Neuronal stem cell (in vitro differentiated cells): ENCODE results near the gene USP12.
"Not testable (repeated sequence)": the region's sequence is repeated elsewhere in the genome, so short reads cannot be mapped to it uniquely, and the experiment has no call there.

ENCODE experiments used
- DNase-seq: peaks from one replicate; pipeline ENCODE4 v3.0.0-alpha.2; 2013; ENCODE audit warnings: low spot score
- H2AFZ ChIP-seq: one replicate; pipeline ENCODE4 v1.6.1; 2013; ENCODE audit warnings: mild to moderate bottlenecking, low read length, inconsistent platforms
- H2AK5ac ChIP-seq: 2 replicates; pipeline ENCODE4 v1.6.1; 2013; ENCODE audit warnings: low read depth, mild to moderate bottlenecking, inconsistent platforms, low read length, moderate library complexity, mixed read lengths
- H2BK120ac ChIP-seq: 2 replicates; pipeline ENCODE4 v1.6.1; 2013; ENCODE audit warnings: low read depth, mild to moderate bottlenecking, inconsistent platforms, low read length, moderate library complexity, mixed read lengths
- H2BK12ac ChIP-seq: one replicate; pipeline ENCODE4 v1.6.1; 2013; ENCODE audit warnings: low read length, inconsistent platforms
- H2BK15ac ChIP-seq: 2 replicates; pipeline ENCODE4 v1.6.1; 2013; ENCODE audit warnings: mild to moderate bottlenecking, low read length, inconsistent platforms, mixed read lengths
- H2BK5ac ChIP-seq: one replicate; pipeline ENCODE4 v1.6.1; 2013; ENCODE audit warnings: inconsistent platforms, mild to moderate bottlenecking, low read length, moderate library complexity
- H3K14ac ChIP-seq: one replicate; pipeline ENCODE4 v1.6.1; 2013; ENCODE audit warnings: low read length, inconsistent platforms
- H3K18ac ChIP-seq: 2 replicates; pipeline ENCODE4 v1.6.1; 2013; ENCODE audit warnings: low read length, inconsistent platforms
- H3K23ac ChIP-seq: 2 replicates; pipeline ENCODE4 v1.6.1; 2013; ENCODE audit warnings: low read depth, mild to moderate bottlenecking, mixed read lengths, low read length, inconsistent platforms; ENCODE audit not compliant: poor library complexity
- H3K27ac ChIP-seq: replicated peaks from 3 replicates; pipeline ENCODE4 v1.5.1; 2013; ENCODE audit warnings: low read length, inconsistent platforms
- H3K27me3 ChIP-seq, 3 experiments: 2 replicates each; pipeline ENCODE4 v1.6.1; 2013; ENCODE audit warnings: low read length in 3 of 3, mild to moderate bottlenecking in 2 of 3, inconsistent platforms in 1 of 3, low read depth in 1 of 3, mixed read lengths in 1 of 3, moderate library complexity in 1 of 3; ENCODE audit not compliant: control insufficient read depth in 3 of 3, insufficient read depth in 3 of 3
- H3K36me3 ChIP-seq, 2 donors: replicated peaks in 1 of 2; 2 replicates each; pipeline ENCODE4 v1.6.1; 2013; ENCODE audit warnings: low read length in 2 of 2; ENCODE audit not compliant: control insufficient read depth in 2 of 2, insufficient read depth in 2 of 2
- H3K4ac ChIP-seq: 2 replicates; pipeline ENCODE4 v1.6.1; 2013; ENCODE audit warnings: inconsistent platforms, mild to moderate bottlenecking, low read length, moderate library complexity
- H3K4me1 ChIP-seq, 2 donors: 1 replicate in 1 of 2; 2 replicates in 1 of 2; pipeline ENCODE4 v1.6.1; 2013; ENCODE audit warnings: low read length in 2 of 2, low read depth in 1 of 2; ENCODE audit not compliant: control insufficient read depth in 2 of 2, insufficient read depth in 1 of 2
- H3K4me2 ChIP-seq: one replicate; pipeline ENCODE4 v1.6.1; 2013; ENCODE audit warnings: mild to moderate bottlenecking, low read length, inconsistent platforms; ENCODE audit not compliant: insufficient read depth, poor library complexity, severe bottlenecking
- H3K4me3 ChIP-seq, 2 donors: 2 replicates each; pipeline ENCODE4 v1.5.1; 2013; ENCODE audit warnings: low read length in 2 of 2, mild to moderate bottlenecking in 2 of 2, inconsistent platforms in 1 of 2, moderate library complexity in 1 of 2
- H3K79me1 ChIP-seq: one replicate; pipeline ENCODE4 v1.6.1; 2013; ENCODE audit warnings: low read depth, mild to moderate bottlenecking, inconsistent platforms, low read length, moderate library complexity
- H3K9ac ChIP-seq: one replicate; pipeline ENCODE4 v1.6.1; 2013; ENCODE audit warnings: mild to moderate bottlenecking, low read depth, low read length, inconsistent platforms; ENCODE audit not compliant: poor library complexity
- H3K9me3 ChIP-seq, 2 donors: replicated peaks in 1 of 2; 2 replicates each; pipeline versions ENCODE3 to v1.6.1; 2013; ENCODE audit warnings: low read length in 2 of 2, mild to moderate bottlenecking in 2 of 2, inconsistent platforms in 1 of 2, low read depth in 1 of 2, mixed read lengths in 1 of 2, moderate library complexity in 1 of 2; ENCODE audit not compliant: control insufficient read depth in 2 of 2, insufficient read depth in 1 of 2
- H4K8ac ChIP-seq: one replicate; pipeline ENCODE4 v1.6.1; 2013; ENCODE audit warnings: low read depth, mild to moderate bottlenecking, inconsistent platforms, low read length, moderate library complexity
- H4K91ac ChIP-seq: one replicate; pipeline ENCODE4 v1.6.1; 2013; ENCODE audit warnings: low read length, low read depth, mild to moderate bottlenecking, inconsistent platforms; ENCODE audit not compliant: poor library complexity
- WGBS, 2 donors: extraction: QIAGEN DNeasy Blood & Tissue Kit; methylation state at CpG; one replicate each; pipeline ENCODE4 v1.1.7; 2013; ENCODE audit warnings: missing lambda C conversion rate in 2 of 2, mixed read lengths in 1 of 2; ENCODE audit not compliant: insufficient read length in 2 of 2, insufficient replicate concordance in 1 of 2; ENCODE audit errors: extremely low coverage in 2 of 2; 5-methylcytosine and 5-hydroxymethylcytosine counted together

The USP12 gene

DNA sequence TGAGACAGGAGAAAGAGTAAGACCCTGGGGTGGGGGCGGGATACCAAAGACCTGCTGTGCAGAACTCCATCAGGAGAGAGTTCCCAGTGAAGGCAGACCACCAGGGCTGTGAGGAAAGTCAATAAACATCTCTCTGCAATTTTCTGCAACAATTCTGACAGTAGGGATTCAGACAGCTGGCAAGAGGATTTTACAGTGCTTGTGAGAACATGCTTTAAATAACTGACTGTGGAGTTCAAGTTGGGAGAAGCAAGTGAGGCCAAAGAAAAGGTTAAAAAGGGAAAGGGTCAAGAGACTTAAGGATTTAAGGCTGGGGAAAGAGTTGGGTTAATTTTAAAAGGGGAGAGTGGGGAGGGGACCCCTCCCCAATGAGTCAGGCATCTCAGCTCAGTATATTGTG lies 98.4 kb downstream of the USP12 start:
- peak overlapping the region; percentile 20 for H3K23ac ChIP-seq
- H3K4me1 ChIP-seq, result no peaks in the 10 kb centered on the region
- DNase-seq, result no peak
- H3K79me1 ChIP-seq, result no peaks in the 10 kb centered on the region
- no peak overlapping the region for H2BK120ac ChIP-seq
- WGBS, 2 donors, result no CpG with 5 or more reads among the region's 1 CpG
- H4K8ac ChIP-seq, result no peak overlapping the region
- no peak overlapping the region for H2BK15ac ChIP-seq
- no peak overlapping the region for H2AK5ac ChIP-seq
- no peak overlapping the region for H3K18ac ChIP-seq
- no peak overlapping the region for H3K27ac ChIP-seq
- H3K4me2 ChIP-seq, result no peak overlapping the region
- no peak overlapping the region for H3K4me3 ChIP-seq
- no peak overlapping the region for H2AFZ ChIP-seq
- peaks cover 0 to 3% of the 10 kb centered on the region in 2 donors for H3K9me3 ChIP-seq
- no peak overlapping the region for H2BK5ac ChIP-seq
- H3K14ac ChIP-seq, result no peak overlapping the region
- H3K36me3 ChIP-seq, result peaks cover 0 to 68% of the 10 kb centered on the region in 2 donors
- H2BK12ac ChIP-seq, result no peak overlapping the region
- H3K27me3 ChIP-seq, result no peaks in the 10 kb centered on the region
- no peak overlapping the region for H4K91ac ChIP-seq
- no peak overlapping the region for H3K9ac ChIP-seq
- H3K4ac ChIP-seq, result no peak overlapping the region

DNA sequence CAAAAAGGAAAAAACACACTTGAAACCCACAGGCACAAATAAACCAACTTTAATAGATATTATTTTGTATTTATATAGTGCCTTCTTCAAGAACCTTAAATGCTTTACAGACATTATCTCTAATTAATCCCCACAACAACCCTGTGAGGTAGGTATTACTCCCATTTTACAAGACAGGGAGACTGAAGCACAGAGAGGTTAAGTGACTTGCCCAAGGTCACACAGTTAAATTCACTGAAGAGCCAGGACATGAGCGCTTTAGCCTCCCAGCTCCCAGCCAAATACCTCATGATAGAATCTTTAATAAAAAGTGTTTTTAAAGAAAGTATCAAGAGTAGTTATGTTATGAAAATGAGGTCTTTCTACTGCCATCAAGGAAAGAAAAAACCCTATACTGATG lies 105.5 kb downstream of the USP12 start:
- not testable (repeated sequence) for H3K14ac ChIP-seq, H4K91ac ChIP-seq, H2BK5ac ChIP-seq, H3K4me2 ChIP-seq, DNase-seq, H3K4ac ChIP-seq, H3K4me3 ChIP-seq, H3K9me3 ChIP-seq, H3K18ac ChIP-seq, H3K27ac ChIP-seq, H4K8ac ChIP-seq, H3K4me1 ChIP-seq, H2BK15ac ChIP-seq, H3K27me3 ChIP-seq, H3K23ac ChIP-seq, H3K79me1 ChIP-seq, H2AK5ac ChIP-seq, H3K9ac ChIP-seq, H2BK12ac ChIP-seq, H2BK120ac ChIP-seq, H2AFZ ChIP-seq
- WGBS, 2 donors, result no CpG with 5 or more reads among the region's 1 CpG
- H3K36me3 ChIP-seq, result peaks cover 0 to 47% of the 10 kb centered on the region in 2 donors

- H3K79me1 ChIP-seq, result no peaks in the 10 kb centered on the region
- no peaks in the 10 kb centered on the region for H3K27me3 ChIP-seq
- no peak overlapping the region for H4K91ac ChIP-seq
- no peak overlapping the region for H2AFZ ChIP-seq
- H2AK5ac ChIP-seq, result no peak overlapping the region
- no peak overlapping the region for H3K4me3 ChIP-seq
- H3K4me1 ChIP-seq, result no peaks in the 10 kb centered on the region
- H4K8ac ChIP-seq, result no peak overlapping the region
- H3K4me2 ChIP-seq, result no peak overlapping the region
- no peak overlapping the region for H2BK15ac ChIP-seq
- DNase-seq, result no peak
- H3K27ac ChIP-seq, result no peak overlapping the region
- no peak overlapping the region for H3K9ac ChIP-seq
- peaks cover 2 to 6% of the 10 kb centered on the region in 2 donors for H3K9me3 ChIP-seq
- H2BK120ac ChIP-seq, result no peak overlapping the region
- no peak overlapping the region for H2BK5ac ChIP-seq
- H3K23ac ChIP-seq, result no peak overlapping the region
- H2BK12ac ChIP-seq, result no peak overlapping the region
- peaks cover 0 to 42% of the 10 kb centered on the region in 2 donors for H3K36me3 ChIP-seq
- no peak overlapping the region for H3K14ac ChIP-seq
- no peak overlapping the region for H3K4ac ChIP-seq
- no peak overlapping the region for H3K18ac ChIP-seq
These were observed 106.0 kb downstream of the USP12 start for GRCh38 chr13:27065582-27065981.

GRCh38 chr13:27064252-27064995 lies 107.2 kb downstream of the USP12 start:
- Histone ChIP-seq H2BK12ac (no peak overlapping the region), H3K4ac (no peak overlapping the region), H3K23ac (no peak overlapping the region), H4K8ac (no peak overlapping the region), H2BK120ac (no peak overlapping the region), H3K27ac (no peak overlapping the region), H2AK5ac (no peak overlapping the region), H4K91ac (no peak overlapping the region), H3K79me1 (no peaks in the 10 kb centered on the region), H3K9me3 (peaks cover 2 to 6% of the 10 kb centered on the region in 2 donors), H2BK5ac (no peak overlapping the region), H3K14ac (no peak overlapping the region), H3K4me1 (no peaks in the 10 kb centered on the region), H3K9ac (no peak overlapping the region), H3K36me3 (peaks cover 0 to 32% of the 10 kb centered on the region in 2 donors), H3K27me3 (no peaks in the 10 kb centered on the region), H2AFZ (no peak overlapping the region), H3K4me3 (no peak overlapping the region), H3K4me2 (no peak overlapping the region), H2BK15ac (no peak overlapping the region), H3K18ac (no peak overlapping the region)
- DNase-seq, result no peak
- WGBS, 2 donors, result no CpG with 5 or more reads among the region's 9 CpGs
